Measurements from ENCODE around the gene OXSR1. TPM values are rescaled to one million over a fixed set of nuclear protein-coding genes. Genes with fewer than 3 reads are reported as not detected.

Gene OXSR1
- total and polyA plus RNA-seq, 2 of the 13 experiments (the other 11 are each of a cell fraction or from before 2014, with no cell fraction given) = 27.4 to 32.6 TPM

- TF ChIP-seq, protein P1, sequence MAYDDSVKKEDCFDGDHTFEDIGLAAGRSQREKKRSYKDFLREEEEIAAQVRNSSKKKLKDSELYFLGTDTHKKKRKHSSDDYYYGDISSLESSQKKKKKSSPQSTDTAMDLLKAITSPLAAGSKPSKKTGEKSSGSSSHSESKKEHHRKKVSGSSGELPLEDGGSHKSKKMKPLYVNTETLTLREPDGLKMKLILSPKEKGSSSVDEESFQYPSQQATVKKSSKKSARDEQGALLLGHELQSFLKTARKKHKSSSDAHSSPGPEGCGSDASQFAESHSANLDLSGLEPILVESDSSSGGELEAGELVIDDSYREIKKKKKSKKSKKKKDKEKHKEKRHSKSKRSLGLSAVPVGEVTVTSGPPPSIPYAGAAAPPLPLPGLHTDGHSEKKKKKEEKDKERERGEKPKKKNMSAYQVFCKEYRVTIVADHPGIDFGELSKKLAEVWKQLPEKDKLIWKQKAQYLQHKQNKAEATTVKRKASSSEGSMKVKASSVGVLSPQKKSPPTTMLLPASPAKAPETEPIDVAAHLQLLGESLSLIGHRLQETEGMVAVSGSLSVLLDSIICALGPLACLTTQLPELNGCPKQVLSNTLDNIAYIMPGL (CRISPR knock-in tag; IDR thresholded peaks at IDR 0.05; ENCODE audit: borderline replicate concordance in 1 of 2, low read depth in 1 of 2) = peak in 1 of 2 experiments; percentile 40; a peak in 1 of 4 replicates
- TF ChIP-seq, protein P2, sequence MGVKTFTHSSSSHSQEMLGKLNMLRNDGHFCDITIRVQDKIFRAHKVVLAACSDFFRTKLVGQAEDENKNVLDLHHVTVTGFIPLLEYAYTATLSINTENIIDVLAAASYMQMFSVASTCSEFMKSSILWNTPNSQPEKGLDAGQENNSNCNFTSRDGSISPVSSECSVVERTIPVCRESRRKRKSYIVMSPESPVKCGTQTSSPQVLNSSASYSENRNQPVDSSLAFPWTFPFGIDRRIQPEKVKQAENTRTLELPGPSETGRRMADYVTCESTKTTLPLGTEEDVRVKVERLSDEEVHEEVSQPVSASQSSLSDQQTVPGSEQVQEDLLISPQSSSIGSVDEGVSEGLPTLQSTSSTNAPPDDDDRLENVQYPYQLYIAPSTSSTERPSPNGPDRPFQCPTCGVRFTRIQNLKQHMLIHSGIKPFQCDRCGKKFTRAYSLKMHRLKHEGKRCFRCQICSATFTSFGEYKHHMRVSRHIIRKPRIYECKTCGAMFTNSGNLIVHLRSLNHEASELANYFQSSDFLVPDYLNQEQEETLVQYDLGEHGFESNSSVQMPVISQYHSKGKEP (CRISPR knock-in tag; IDR thresholded peaks at IDR 0.05) = no peak
- TF ChIP-seq RARG (CRISPR knock-in tag; IDR thresholded peaks at IDR 0.05; ENCODE audit: low read depth) (no peak), CEBPB (IDR thresholded peaks at IDR 0.05; ENCODE audit: borderline replicate concordance, low read depth, low read length) (no peak), NCOR1 (IDR thresholded peaks at IDR 0.05; ENCODE audit: borderline replicate concordance, low read length) (peak; percentile 87; the same call in 1 of the 2 replicates), LCORL (IDR thresholded peaks at IDR 0.05) (no peak), LCORL (CRISPR knock-in tag; IDR thresholded peaks at IDR 0.05) (peak; percentile 94), ARNT (IDR thresholded peaks at IDR 0.05) (no peak), ZNF331 (CRISPR knock-in tag; IDR thresholded peaks at IDR 0.05) (peak; percentile 58; the same call in 1 of the 2 replicates), ZNF850 (CRISPR knock-in tag; conservative IDR thresholded peaks at IDR 0.05) (no peak), BCL6 (CRISPR knock-in tag; IDR thresholded peaks at IDR 0.05) (peak; percentile 86), EP300 (IDR thresholded peaks at IDR 0.05; ENCODE audit: low read depth in 2 of 2, low read length in 2 of 2) (peak in 1 of 2 experiments; percentile 77; a peak in 2 of 4 replicates), EP300 (CRISPR knock-in tag; IDR thresholded peaks at IDR 0.05; ENCODE audit: borderline replicate concordance) (no peak), HNF4A (CRISPR knock-in tag; IDR thresholded peaks at IDR 0.05) (peak; percentile 96), FOXP1 (IDR thresholded peaks at IDR 0.05) (no peak), FOXP1 (CRISPR knock-in tag; IDR thresholded peaks at IDR 0.05) (peak; percentile 60; the same call in 1 of the 2 replicates), FIP1L1 (IDR thresholded peaks at IDR 0.05; ENCODE audit: borderline replicate concordance, insufficient read depth, low read depth, low read length) (no peak), ZBTB33 (CRISPR knock-in tag; IDR thresholded peaks at IDR 0.05) (peak; percentile 38; the same call in 1 of the 2 replicates), HNF1B (CRISPR knock-in tag; IDR thresholded peaks at IDR 0.05) (peak; percentile 81; the same call in 1 of the 2 replicates), ZNF816 (CRISPR knock-in tag; IDR thresholded peaks at IDR 0.05; ENCODE audit: borderline replicate concordance) (0 out of 2 replicates have a peak, but pooled peaks have one; percentile 7), ZNF776 (CRISPR knock-in tag; IDR thresholded peaks at IDR 0.05) (no peak), HOXD1 (CRISPR knock-in tag; IDR thresholded peaks at IDR 0.05) (0 out of 2 replicates have a peak, but pooled peaks have one; percentile 42), MEF2D (CRISPR knock-in tag; IDR thresholded peaks at IDR 0.05) (peak; percentile 69; the same call in 1 of the 2 replicates), NR2F6 (IDR thresholded peaks at IDR 0.05) (peak; percentile 55; the same call in 1 of the 2 replicates), NR2F6 (CRISPR knock-in tag; IDR thresholded peaks at IDR 0.05) (peak; percentile 60; the same call in 1 of the 2 replicates), ZNF670 (CRISPR knock-in tag; IDR thresholded peaks at IDR 0.05; ENCODE audit: borderline replicate concordance) (0 out of 2 replicates have a peak, but pooled peaks have one; percentile 50)
These were observed 34.7 kb upstream of the OXSR1 start (continued) for GRCh38 chr3:38130631-38131065.
